Ovary (tissue), 9 donors: Measurements from ENCODE around the gene ABLIM2. TPM values are rescaled to one million over a fixed set of nuclear protein-coding genes. Genes with fewer than 3 reads are reported as not detected.

Source experiments
- DNase-seq, 5 donors: peaks; one replicate each; pipeline ENCODE4 v3.0.0-alpha.2; 2019 to 2020
- H3K27ac ChIP-seq, 2 donors: fragments of 200-600 bp; one replicate each; pipeline versions ENCODE4 v1.5.1 to v1.8.0; 2019 to 2022
- H3K27me3 ChIP-seq: fragments of 200-600 bp; one replicate; pipeline ENCODE4 v1.8.0; 2022
- H3K36me3 ChIP-seq: fragments of 200-600 bp; sonication (generic); one replicate; pipeline ENCODE4 v1.5.1; 2019
- H3K4me1 ChIP-seq: one replicate; pipeline ENCODE4 v1.8.1; 2013; ENCODE audit warnings: mild to moderate bottlenecking, moderate library complexity; ENCODE audit not compliant: insufficient read depth
- H3K4me3 ChIP-seq: fragments of 200-600 bp; sonication (generic); one replicate; pipeline ENCODE4 v1.5.1; 2017
- H3K9me3 ChIP-seq, 2 donors: fragments of 200-600 bp in 1 of 2; sonication (generic) in 1 of 2; one replicate each; pipeline versions ENCODE4 v1.5.1 to v1.8.1; 2013 to 2019; ENCODE audit warnings: mild to moderate bottlenecking in 1 of 2, moderate library complexity in 1 of 2
- CTCF ChIP-seq, 3 donors: fragments of 450-650 bp in 2 of 3; fragments of 200-600 bp in 1 of 3; IDR thresholded peaks; one replicate each; pipeline versions ENCODE4 v1.5.1 to v1.8.0; 2016 to 2022; ENCODE audit warnings: antibody characterized with exemption in 3 of 3, mild to moderate bottlenecking in 1 of 3
- EP300 ChIP-seq: sonication (generic); formaldehyde crosslinking; IDR thresholded peaks from one replicate; pipeline ENCODE4 v1.6.1; 2017; ENCODE audit warnings: antibody characterized with exemption
- POLR2A ChIP-seq: fragments of 450-650 bp; IDR thresholded peaks from one replicate; pipeline ENCODE4 v1.6.1; 2017; ENCODE audit warnings: antibody characterized with exemption, mild to moderate bottlenecking, moderate library complexity
- WGBS, 3 donors: extraction: QIAGEN DNeasy Blood & Tissue Kit in 1 of 3; methylation state at CpG; one replicate each; pipeline versions ENCODE4 v1.1.5 to v1.1.7; 2013 to 2017; 5-methylcytosine and 5-hydroxymethylcytosine counted together
- intact Hi-C, 4 donors: fragments of 100-400 bp; cut with DNase I; formaldehyde crosslinking; loops; one replicate each; pipeline versions ENCODE4 v1.11.0 to v1.15.1; 2022 to 2023
- polyA plus RNA-seq, 2 donors: library from polyadenylated mRNA; stranded (reverse); fragments of 200-250 nt in 1 of 2; fragments of 350-450 nt in 1 of 2; fragmentation: Illumina TruSeq in 1 of 2; extraction: RNeasy Lipid Tissue Mini Kit (QIAGEN cat#74804) in 1 of 2; gene quantifications; one replicate each; pipeline ENCODE4 v1.2.3, GENCODE V29; 2013 to 2014
- total RNA-seq, 7 donors: library from RNA; depleted of rRNA in 2 of 7; stranded (reverse); fragments of >200 nt in 2 of 7; fragmentation: NEBNext Ultra II Directional in 3 of 7; extraction: Animal tissue kit (Norgen Biotek cat#: 25700) in 3 of 7; gene quantifications; one replicate each; pipeline versions ENCODE4 v1.1.0 to v1.2.4, GENCODE V29; 2016 to 2023
- donor health status: DM: no; HTN: no; CAD: no; lungs with moderate emphysema.
- donor health status: DM: no; HTN: no; CAD: no.
- donor health status: Bipolar disorder and iron deficiency.
- donor health status: DM: yes; HTN: yes; CAD: no.
- donor health status: DM: no; HTN: no; CAD: no.
- donor health status: DM: yes; HTN: yes; CAD: no.

ABLIM2 gene
- total and polyA plus RNA-seq, 9 donors, result 0.81 to 7.9 (median 2.1) TPM

GRCh38 chr4:8061573-8061972, 97.0 kb downstream of the ABLIM2 start:
- H3K36me3 ChIP-seq, result no peaks in the 10 kb centered on the region
- H3K4me3 ChIP-seq, result no peak overlapping the region
- no peak overlapping the region for H3K27ac ChIP-seq
- TF ChIP-seq CTCF (IDR thresholded peaks at IDR 0.05), result no peak
- TF ChIP-seq EP300, result no peak
- TF ChIP-seq POLR2A, result no peak
- no peaks in the 10 kb centered on the region for H3K4me1 ChIP-seq
- peaks cover 0 to 14% of the 10 kb centered on the region in 2 donors for H3K9me3 ChIP-seq
- WGBS, 3 donors, result 82 to 84% (median 83%) methylated on average over 8 of the region's 8 CpGs
- H3K27me3 ChIP-seq, result no peaks in the 10 kb centered on the region
- DNase-seq, result no peak
- intact Hi-C loops, result no loop called here

GRCh38 chr4:8061145-8061544, 97.5 kb downstream of the ABLIM2 start:
- Histone ChIP-seq H3K4me1 (no peaks in the 10 kb centered on the region), H3K9me3 (peaks cover 0 to 14% of the 10 kb centered on the region in 2 donors), H3K27me3 (no peaks in the 10 kb centered on the region), H3K4me3 (no peak overlapping the region), H3K36me3 (no peaks in the 10 kb centered on the region), H3K27ac (no peak overlapping the region)
- WGBS, 3 donors, result 59 to 79% (median 66%) methylated on average over 7 of the region's 7 CpGs
- intact Hi-C loops, result no loop called here
- DNase-seq, result no peak
- TF ChIP-seq CTCF (IDR thresholded peaks at IDR 0.05), result no peak

GRCh38 chr4:8060632-8061031, 98.0 kb downstream of the ABLIM2 start:
- H3K36me3 ChIP-seq, result no peaks in the 10 kb centered on the region
- WGBS, 3 donors, result 90 to 93% (median 91%) methylated on average over 18 of the region's 18 CpGs
- H3K9me3 ChIP-seq, result peaks cover 0 to 14% of the 10 kb centered on the region in 2 donors
- DNase-seq, result no peak
- H3K27me3 ChIP-seq, result no peaks in the 10 kb centered on the region
- intact Hi-C loops, result no loop called here
- no peaks in the 10 kb centered on the region for H3K4me1 ChIP-seq
- TF ChIP-seq POLR2A, result no peak
- no peak for TF ChIP-seq CTCF (IDR thresholded peaks at IDR 0.05)
- TF ChIP-seq EP300, result no peak
- H3K27ac ChIP-seq, result no peak overlapping the region
- no peak overlapping the region for H3K4me3 ChIP-seq

GRCh38 chr4:8058031-8058479, 100.6 kb downstream of the ABLIM2 start:
- H3K36me3 ChIP-seq, result no peaks in the 10 kb centered on the region
- H3K4me1 ChIP-seq, result no peaks in the 10 kb centered on the region
- no peaks in the 10 kb centered on the region for H3K27me3 ChIP-seq
- no peak overlapping the region for H3K4me3 ChIP-seq
- TF ChIP-seq EP300 (no peak), CTCF (IDR thresholded peaks at IDR 0.05) (no peak), POLR2A (no peak)
- no peak overlapping the region for H3K27ac ChIP-seq
- 94 to 98% (median 95%) methylated on average over 16 to 18 of the region's 18 CpGs for WGBS, 3 donors
- intact Hi-C loops, result no loop called here
- no peaks in the 10 kb centered on the region for H3K9me3 ChIP-seq
- no peak for DNase-seq

GRCh38 chr4:8055206-8055605, 103.4 kb downstream of the ABLIM2 start:
- intact Hi-C loops, result no loop called here
- TF ChIP-seq EP300 (no peak), POLR2A (no peak), CTCF (IDR thresholded peaks at IDR 0.05) (no peak)
- Histone ChIP-seq H3K27me3 (no peaks in the 10 kb centered on the region), H3K36me3 (no peaks in the 10 kb centered on the region), H3K9me3 (no peaks in the 10 kb centered on the region), H3K27ac (no peak overlapping the region), H3K4me1 (peaks cover 3% of the 10 kb centered on the region), H3K4me3 (no peak overlapping the region)
- DNase-seq, result no peak
- 97 to 99% (median 98%) methylated on average over 6 of the region's 6 CpGs for WGBS, 3 donors
